Measurements from ENCODE around the gene ZNF101. TPM values are rescaled to one million over a fixed set of nuclear protein-coding genes. Genes with fewer than 3 reads are reported as not detected.

Gene ZNF101
- total RNA-seq, 3 donors from 2014 or later: 4.8 to 32.8 (median 16.7) TPM

DNA sequence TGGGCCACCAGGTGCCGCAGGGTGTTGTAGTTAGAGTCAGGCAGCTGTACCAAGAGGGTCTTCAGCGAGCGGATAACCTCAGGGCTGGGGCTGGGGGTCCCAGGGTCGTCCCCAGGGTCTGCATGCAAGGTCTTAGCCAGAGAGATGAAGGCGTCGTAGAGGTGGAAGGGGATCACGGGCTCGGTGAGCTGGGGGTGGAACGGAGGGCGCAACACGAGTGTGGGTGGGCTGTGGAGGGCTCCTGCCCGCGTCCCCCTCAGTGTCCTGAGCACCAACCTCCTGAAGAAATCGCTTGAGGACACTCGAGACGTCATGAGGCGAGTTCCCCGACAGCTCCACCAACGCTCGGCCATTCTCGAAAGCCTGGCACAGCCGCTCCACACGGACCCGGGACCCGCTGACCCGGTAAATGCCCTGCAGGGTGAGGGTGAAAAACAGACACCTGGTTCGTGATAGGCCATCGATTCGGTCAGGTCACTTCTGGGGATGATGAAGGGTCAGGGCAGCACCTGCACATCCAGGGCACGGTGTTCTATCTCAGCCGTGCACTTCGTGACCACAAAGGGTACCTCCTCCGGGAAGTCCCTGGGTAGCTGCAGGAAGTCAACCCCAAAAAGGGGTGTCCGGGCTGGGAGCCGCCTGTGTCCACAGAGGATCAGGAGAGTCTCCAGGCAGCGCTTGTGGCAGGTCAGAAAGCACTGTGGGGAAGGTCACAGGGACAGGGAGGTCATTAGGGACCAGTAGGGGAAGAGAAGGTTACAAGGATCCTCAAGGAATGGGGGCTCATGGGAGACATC, 33.9 kb upstream of the ZNF101 start:
- no peaks in the 10 kb centered on the region for H3K9me3 ChIP-seq
- H3K36me3 ChIP-seq: no peaks in the 10 kb centered on the region
- no peaks in the 10 kb centered on the region for H3K27me3 ChIP-seq
- intact Hi-C loops (cut with DNase I; ENCODE audit: low total_unique reads): no loop called here
- H3K4me3 ChIP-seq: no peak overlapping the region
- TF ChIP-seq POLR2A (IDR thresholded peaks at IDR 0.05): no peak
- TF ChIP-seq, protein P1, sequence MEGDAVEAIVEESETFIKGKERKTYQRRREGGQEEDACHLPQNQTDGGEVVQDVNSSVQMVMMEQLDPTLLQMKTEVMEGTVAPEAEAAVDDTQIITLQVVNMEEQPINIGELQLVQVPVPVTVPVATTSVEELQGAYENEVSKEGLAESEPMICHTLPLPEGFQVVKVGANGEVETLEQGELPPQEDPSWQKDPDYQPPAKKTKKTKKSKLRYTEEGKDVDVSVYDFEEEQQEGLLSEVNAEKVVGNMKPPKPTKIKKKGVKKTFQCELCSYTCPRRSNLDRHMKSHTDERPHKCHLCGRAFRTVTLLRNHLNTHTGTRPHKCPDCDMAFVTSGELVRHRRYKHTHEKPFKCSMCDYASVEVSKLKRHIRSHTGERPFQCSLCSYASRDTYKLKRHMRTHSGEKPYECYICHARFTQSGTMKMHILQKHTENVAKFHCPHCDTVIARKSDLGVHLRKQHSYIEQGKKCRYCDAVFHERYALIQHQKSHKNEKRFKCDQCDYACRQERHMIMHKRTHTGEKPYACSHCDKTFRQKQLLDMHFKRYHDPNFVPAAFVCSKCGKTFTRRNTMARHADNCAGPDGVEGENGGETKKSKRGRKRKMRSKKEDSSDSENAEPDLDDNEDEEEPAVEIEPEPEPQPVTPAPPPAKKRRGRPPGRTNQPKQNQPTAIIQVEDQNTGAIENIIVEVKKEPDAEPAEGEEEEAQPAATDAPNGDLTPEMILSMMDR (IDR thresholded peaks at IDR 0.05): no peak
- no peak for TF ChIP-seq POLR2AphosphoS5 (IDR thresholded peaks at IDR 0.05)
- DNase-seq (ENCODE audit: low spot score in 2 of 2): no peak
- no peaks in the 10 kb centered on the region for H3K4me1 ChIP-seq
- no peak overlapping the region for H3K27ac ChIP-seq

DNA sequence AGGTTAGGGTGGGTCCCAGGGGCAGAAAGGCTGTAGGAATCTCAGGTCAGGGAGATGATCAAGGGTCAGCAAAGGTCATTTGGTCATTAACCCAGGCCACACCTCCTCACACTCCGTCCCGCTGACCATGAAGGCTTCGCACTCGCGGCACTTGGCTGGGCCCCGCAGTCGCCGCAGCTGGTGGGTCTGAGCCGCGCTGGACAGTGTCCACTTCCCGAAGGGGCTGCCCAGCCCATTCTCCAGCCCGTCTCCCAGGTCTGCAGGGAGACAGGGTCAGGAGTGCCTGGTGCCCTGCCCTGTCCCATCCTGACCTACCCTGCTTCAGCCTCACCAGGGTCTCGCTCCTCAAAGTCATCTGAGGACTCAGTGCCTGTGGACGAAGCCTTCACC, 33.3 kb upstream of the ZNF101 start:
- Histone ChIP-seq H3K4me3 (no peak overlapping the region), H3K27me3 (no peaks in the 10 kb centered on the region), H3K36me3 (no peaks in the 10 kb centered on the region), H3K4me1 (no peaks in the 10 kb centered on the region), H3K9me3 (no peaks in the 10 kb centered on the region), H3K27ac (no peak overlapping the region)
- TF ChIP-seq POLR2A (IDR thresholded peaks at IDR 0.05): no peak
- TF ChIP-seq, protein P1 (IDR thresholded peaks at IDR 0.05): no peak
- no peak for DNase-seq (ENCODE audit: low spot score in 2 of 2)
- intact Hi-C loops (cut with DNase I; ENCODE audit: low total_unique reads): no loop called here

GRCh38 chr19:19636573-19637185, 32.0 kb upstream of the ZNF101 start:
- Histone ChIP-seq H3K9me3 (no peaks in the 10 kb centered on the region), H3K36me3 (no peaks in the 10 kb centered on the region), H3K27me3 (no peaks in the 10 kb centered on the region), H3K27ac (no peak overlapping the region), H3K4me3 (no peak overlapping the region), H3K4me1 (no peaks in the 10 kb centered on the region)
- no peak for DNase-seq (ENCODE audit: low spot score in 2 of 2)
- intact Hi-C loops (cut with DNase I; ENCODE audit: low total_unique reads): no loop called here
- no peak for TF ChIP-seq POLR2AphosphoS5 (IDR thresholded peaks at IDR 0.05)
- TF ChIP-seq, protein P1 (IDR thresholded peaks at IDR 0.05): no peak
- TF ChIP-seq POLR2A (IDR thresholded peaks at IDR 0.05): no peak

- Histone ChIP-seq H3K9me3 (no peaks in the 10 kb centered on the region), H3K27me3 (no peaks in the 10 kb centered on the region), H3K4me1 (no peaks in the 10 kb centered on the region), H3K27ac (no peak overlapping the region), H3K36me3 (no peaks in the 10 kb centered on the region), H3K4me3 (no peak overlapping the region)
- no peak for TF ChIP-seq POLR2AphosphoS5 (IDR thresholded peaks at IDR 0.05)
- TF ChIP-seq, protein P1 (IDR thresholded peaks at IDR 0.05): no peak
- no peak for TF ChIP-seq POLR2A (IDR thresholded peaks at IDR 0.05)
- intact Hi-C loops (cut with DNase I; ENCODE audit: low total_unique reads): no loop called here
- no peak for DNase-seq (ENCODE audit: low spot score in 2 of 2)
Observed at GRCh38 chr19:19637186-19637522, 31.5 kb upstream of the ZNF101 start.

DNA sequence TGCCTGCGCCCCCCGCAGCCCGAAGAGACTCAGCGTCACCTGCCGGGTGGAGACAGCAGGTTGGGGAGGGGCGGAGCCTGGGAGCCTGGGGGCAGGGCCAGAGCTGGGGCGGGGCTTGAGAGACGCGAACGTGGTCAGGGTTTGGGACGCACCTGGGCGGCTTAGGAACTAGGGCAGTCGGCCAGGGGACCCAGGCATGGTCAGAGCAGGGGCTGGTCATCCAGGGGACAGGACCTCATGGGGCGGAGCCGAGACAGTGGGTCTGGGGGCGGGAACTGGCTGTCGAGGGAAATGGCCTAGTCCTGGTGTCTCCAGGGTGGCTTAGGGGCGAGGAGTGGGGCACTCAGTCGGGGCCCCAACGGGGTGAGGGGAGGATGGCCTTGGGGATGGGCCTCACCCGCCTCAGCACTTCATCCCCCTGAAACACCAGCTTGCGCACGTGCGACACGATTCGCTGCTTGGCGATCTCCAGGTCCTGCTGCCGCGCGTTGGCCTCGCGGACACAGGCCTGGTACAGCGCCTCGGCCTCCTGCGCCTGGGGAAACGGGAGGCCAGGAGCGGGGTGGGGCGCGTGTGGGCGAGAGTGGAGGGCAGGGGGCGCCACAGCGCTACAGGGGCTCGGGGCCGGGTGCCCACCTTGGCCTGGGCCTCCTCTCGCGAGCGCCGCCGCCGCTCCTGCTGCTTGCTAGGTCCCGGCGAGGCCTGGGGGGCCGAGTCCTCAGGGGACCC, 31.0 kb upstream of the ZNF101 start:
- H3K27ac ChIP-seq: no peak overlapping the region
- intact Hi-C loops (cut with DNase I; ENCODE audit: low total_unique reads): no loop called here
- H3K4me1 ChIP-seq: no peaks in the 10 kb centered on the region
- DNase-seq (ENCODE audit: low spot score in 2 of 2): no peak
- H3K9me3 ChIP-seq: no peaks in the 10 kb centered on the region
- no peaks in the 10 kb centered on the region for H3K36me3 ChIP-seq
- no peak overlapping the region for H3K4me3 ChIP-seq
- H3K27me3 ChIP-seq: no peaks in the 10 kb centered on the region
- TF ChIP-seq POLR2AphosphoS5 (IDR thresholded peaks at IDR 0.05) (no peak), POLR2A (IDR thresholded peaks at IDR 0.05) (no peak)
- TF ChIP-seq, protein P1 (IDR thresholded peaks at IDR 0.05): no peak

Data from breast epithelium (tissue), 4 donors.